Uterus (tissue), 4 donors: Measurements from ENCODE around the gene TJAP1. TPM values are rescaled to one million over a fixed set of nuclear protein-coding genes. Genes with fewer than 3 reads are reported as not detected.

Experiments used
- DNase-seq, 2 donors: peaks; one replicate each; pipeline ENCODE4 v3.0.0-alpha.2; 2019 to 2020
- H3K27ac ChIP-seq, 2 donors: fragments of 200-600 bp; sonication (generic); 1 replicate in 1 of 2; 2 replicates in 1 of 2; pipeline ENCODE4 v1.5.1; 2016 to 2018
- H3K27me3 ChIP-seq, 2 donors: fragments of 200-600 bp; sonication (generic); one replicate each; pipeline ENCODE4 v1.5.1; 2018 to 2019; ENCODE audit warnings: control low read depth in 1 of 2
- H3K36me3 ChIP-seq, 2 donors: fragments of 200-600 bp; sonication (generic); one replicate each; pipeline ENCODE4 v1.5.1; 2019; ENCODE audit warnings: control low read depth in 1 of 2
- H3K4me1 ChIP-seq, 2 donors: fragments of 200-600 bp; sonication (generic); one replicate each; pipeline ENCODE4 v1.5.1; 2018 to 2019; ENCODE audit warnings: control low read depth in 1 of 2
- H3K4me3 ChIP-seq, 2 donors: fragments of 200-600 bp; sonication (generic); 1 replicate in 1 of 2; 2 replicates in 1 of 2; pipeline ENCODE4 v1.5.1; 2018 to 2019; ENCODE audit warnings: mild to moderate bottlenecking in 1 of 2
- H3K9me3 ChIP-seq, 2 donors: fragments of 200-600 bp; sonication (generic); one replicate each; pipeline ENCODE4 v1.5.1; 2019; ENCODE audit warnings: control low read depth in 1 of 2
- CTCF ChIP-seq, 4 experiments: fragments of 200-600 bp in 2 of 4; fragments of 450-650 bp in 2 of 4; sonication (generic) in 2 of 4; IDR thresholded peaks; one replicate each; pipeline ENCODE4 v1.5.1; 2016 to 2019; ENCODE audit warnings: antibody characterized with exemption in 4 of 4, mild to moderate bottlenecking in 2 of 4, moderate library complexity in 1 of 4
- POLR2A ChIP-seq, 2 donors: fragments of 450-650 bp; IDR thresholded peaks; one replicate each; pipeline ENCODE4 v1.6.1; 2016; ENCODE audit warnings: antibody characterized with exemption in 2 of 2, mild to moderate bottlenecking in 1 of 2, moderate library complexity in 1 of 2
- intact Hi-C: fragments of 100-400 bp; cut with DNase I; formaldehyde crosslinking; loops from one replicate; pipeline ENCODE4 v1.15.1; 2023; ENCODE audit warnings: low total_unique reads
- total RNA-seq, 4 donors: library from RNA; depleted of rRNA in 3 of 4; stranded (reverse); fragments of >200 nt in 3 of 4; gene quantifications; one replicate each; pipeline versions ENCODE4 v1.1.0 to v1.2.4, GENCODE V29; 2014 to 2023
- donor health status: DM: yes; HTN: yes; CAD: no.

The TJAP1 gene
- total RNA-seq, 4 donors from 2014 or later: 12.8 to 40.8 (median 21.9) TPM

- no peak overlapping the region for H3K27ac ChIP-seq
- intact Hi-C loops: no loop called here
- H3K4me3 ChIP-seq: no peak overlapping the region
- H3K36me3 ChIP-seq: no peaks in the 10 kb centered on the region
- H3K9me3 ChIP-seq: peaks cover 0 to 4% of the 10 kb centered on the region in 2 donors
- peaks cover 0 to 6% of the 10 kb centered on the region in 2 donors for H3K4me1 ChIP-seq
- TF ChIP-seq CTCF (IDR thresholded peaks at IDR 0.05): no peak
- TF ChIP-seq POLR2A (IDR thresholded peaks at IDR 0.05): no peak
- DNase-seq: no peak
- peaks cover 4 to 20% of the 10 kb centered on the region in 2 donors for H3K27me3 ChIP-seq
These were observed 24.5 kb upstream of the TJAP1 start for GRCh38 chr6:43452896-43453295.

GRCh38 chr6:43453831-43454230, 23.5 kb upstream of the TJAP1 start:
- no peak for TF ChIP-seq POLR2A (IDR thresholded peaks at IDR 0.05)
- no peak for TF ChIP-seq CTCF (IDR thresholded peaks at IDR 0.05)
- Histone ChIP-seq H3K4me3 (no peak overlapping the region), H3K27ac (no peak overlapping the region), H3K4me1 (peaks cover 0 to 6% of the 10 kb centered on the region in 2 donors), H3K27me3 (peaks cover 4 to 25% of the 10 kb centered on the region in 2 donors), H3K9me3 (peaks cover 0 to 4% of the 10 kb centered on the region in 2 donors), H3K36me3 (no peaks in the 10 kb centered on the region)
- no peak for DNase-seq
- intact Hi-C loops: loop anchor here (2.0 kb wide), 1 partner anchor 51 kb away; no protein-coding TSS in a partner anchor

GRCh38 chr6:43454290-43454695, 23.1 kb upstream of the TJAP1 start:
- H3K36me3 ChIP-seq: no peaks in the 10 kb centered on the region
- H3K4me3 ChIP-seq: peak overlapping the region in 1 of 2 donors; percentile 29
- H3K27me3 ChIP-seq: peaks cover 4 to 26% of the 10 kb centered on the region in 2 donors
- peaks cover 0 to 4% of the 10 kb centered on the region in 2 donors for H3K9me3 ChIP-seq
- TF ChIP-seq CTCF (IDR thresholded peaks at IDR 0.05) (peak; percentile 86 to 94 (median 88)), POLR2A (IDR thresholded peaks at IDR 0.05) (peak in 1 of 2 donors; percentile 13)
- no peak for DNase-seq
- peaks cover 0 to 6% of the 10 kb centered on the region in 2 donors for H3K4me1 ChIP-seq
- no peak overlapping the region for H3K27ac ChIP-seq
- intact Hi-C loops: loop anchor here (2.0 kb wide), 1 partner anchor 51 kb away; no protein-coding TSS in a partner anchor

- H3K27me3 ChIP-seq: peaks cover 4 to 32% of the 10 kb centered on the region in 2 donors
- H3K4me1 ChIP-seq: peaks cover 0 to 6% of the 10 kb centered on the region in 2 donors
- peaks cover 0 to 4% of the 10 kb centered on the region in 2 donors for H3K9me3 ChIP-seq
- peak overlapping the region in 1 of 2 donors; percentile 36 for H3K27ac ChIP-seq
- DNase-seq: peak; percentile 68 to 80
- TF ChIP-seq POLR2A (IDR thresholded peaks at IDR 0.05): no peak
- no peak for TF ChIP-seq CTCF (IDR thresholded peaks at IDR 0.05)
- H3K4me3 ChIP-seq: peak overlapping the region; percentile 29 to 38
- intact Hi-C loops: loop anchor here (2.0 kb wide), 1 partner anchor 50 kb away; no protein-coding TSS in a partner anchor
- no peaks in the 10 kb centered on the region for H3K36me3 ChIP-seq
These were observed 22.5 kb upstream of the TJAP1 start for GRCh38 chr6:43454696-43455530.
